ENCODE measurements around the gene TRIM62. TPM values are rescaled to one million over a fixed set of nuclear protein-coding genes. Genes with fewer than 3 reads are reported as not detected.

The TRIM62 gene
- polyA plus RNA-seq, 2 of the 4 experiments (the other 2 are of a cell fraction), result 0.79 to 1.5 TPM

- FAIRE-seq (no peak), ATAC-seq (peak in 1 of 2 experiments; percentile 48; a peak in 2 of 6 replicates), DNase-seq (ENCODE audit: low read depth in 1 of 2, low spot score in 1 of 2) (no peak)
- H3K4me3 ChIP-seq, result no peak overlapping the region
- H3K4me2 ChIP-seq, result no peak overlapping the region
- ChIA-PET POLR2A (no interaction called here), CTCF (interaction anchor here (1.4 to 2.3 kb wide), 2 partner anchors 17 to 41 kb away, joined by 3 to 6 read pairs; no protein-coding TSS in a partner anchor)
- WGBS (ENCODE audit: missing lambda C conversion rate), result 68% methylated on average over 9 of the region's 11 CpGs
- H3K27ac ChIP-seq, result no peak overlapping the region
- H3K4me1 ChIP-seq, result no peaks in the 10 kb centered on the region
- no peaks in the 10 kb centered on the region for H3K9me3 ChIP-seq
- TF ChIP-seq E2F6 (IDR thresholded peaks at IDR 0.05; ENCODE audit: borderline replicate concordance, low read depth) (no peak), NPAS2 (CRISPR knock-in tag; IDR thresholded peaks at IDR 0.05; ENCODE audit: borderline replicate concordance) (no peak), PHF8 (IDR thresholded peaks at IDR 0.05; ENCODE audit: borderline replicate concordance, low read depth) (no peak), NR3C1 (IDR thresholded peaks at IDR 0.05) (no peak), POLR2AphosphoS2 (conservative IDR thresholded peaks at IDR 0.05; ENCODE audit: low read length) (no peak), RARB (CRISPR knock-in tag; IDR thresholded peaks at IDR 0.05) (no peak), USF2 (IDR thresholded peaks at IDR 0.05) (no peak), ZFP36 (IDR thresholded peaks at IDR 0.05; ENCODE audit: borderline replicate concordance, partially characterized antibody) (no peak)
- TF ChIP-seq, protein P1, sequence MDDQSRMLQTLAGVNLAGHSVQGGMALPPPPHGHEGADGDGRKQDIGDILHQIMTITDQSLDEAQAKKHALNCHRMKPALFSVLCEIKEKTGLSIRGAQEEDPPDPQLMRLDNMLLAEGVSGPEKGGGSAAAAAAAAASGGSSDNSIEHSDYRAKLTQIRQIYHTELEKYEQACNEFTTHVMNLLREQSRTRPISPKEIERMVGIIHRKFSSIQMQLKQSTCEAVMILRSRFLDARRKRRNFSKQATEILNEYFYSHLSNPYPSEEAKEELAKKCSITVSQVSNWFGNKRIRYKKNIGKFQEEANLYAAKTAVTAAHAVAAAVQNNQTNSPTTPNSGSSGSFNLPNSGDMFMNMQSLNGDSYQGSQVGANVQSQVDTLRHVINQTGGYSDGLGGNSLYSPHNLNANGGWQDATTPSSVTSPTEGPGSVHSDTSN (IDR thresholded peaks at IDR 0.05), result no peak
- TF ChIP-seq, protein P2, sequence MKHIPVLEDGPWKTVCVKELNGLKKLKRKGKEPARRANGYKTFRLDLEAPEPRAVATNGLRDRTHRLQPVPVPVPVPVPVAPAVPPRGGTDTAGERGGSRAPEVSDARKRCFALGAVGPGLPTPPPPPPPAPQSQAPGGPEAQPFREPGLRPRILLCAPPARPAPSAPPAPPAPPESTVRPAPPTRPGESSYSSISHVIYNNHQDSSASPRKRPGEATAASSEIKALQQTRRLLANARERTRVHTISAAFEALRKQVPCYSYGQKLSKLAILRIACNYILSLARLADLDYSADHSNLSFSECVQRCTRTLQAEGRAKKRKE (CRISPR knock-in tag; IDR thresholded peaks at IDR 0.05; ENCODE audit: low read depth), result no peak
These were observed 13.1 kb downstream of the TRIM62 start for GRCh38 chr1:33168556-33169289.

- DNase-seq (ENCODE audit: low read depth in 1 of 2, low spot score in 1 of 2) (no peak), ATAC-seq (no peak), FAIRE-seq (no peak)
- CTCF ChIA-PET, result interaction anchor here (1.4 to 2.3 kb wide), 2 partner anchors 16 to 40 kb away, joined by 3 to 6 read pairs; no protein-coding TSS in a partner anchor
- Histone ChIP-seq H3K27ac (no peak overlapping the region), H3K4me2 (no peak overlapping the region), H3K9me3 (no peaks in the 10 kb centered on the region), H3K4me1 (no peaks in the 10 kb centered on the region), H3K4me3 (no peak overlapping the region)
- 60% methylated on average over 4 of the region's 4 CpGs for WGBS (ENCODE audit: missing lambda C conversion rate)
- TF ChIP-seq, protein P2 (CRISPR knock-in tag; IDR thresholded peaks at IDR 0.05; ENCODE audit: low read depth), result no peak
- no peak for TF ChIP-seq HOXB13 (CRISPR knock-in tag; IDR thresholded peaks at IDR 0.05; ENCODE audit: low read depth)
- no peak for TF ChIP-seq CHD2 (IDR thresholded peaks at IDR 0.05; ENCODE audit: low read length, partially characterized antibody)
- TF ChIP-seq NPAS2 (CRISPR knock-in tag; IDR thresholded peaks at IDR 0.05; ENCODE audit: borderline replicate concordance), result no peak
- no peak for TF ChIP-seq E2F6 (IDR thresholded peaks at IDR 0.05; ENCODE audit: borderline replicate concordance, low read depth)
- TF ChIP-seq JUN (IDR thresholded peaks at IDR 0.05), result no peak
- TF ChIP-seq SREBF2 (IDR thresholded peaks at IDR 0.05), result no peak
- TF ChIP-seq RCOR1 (IDR thresholded peaks at IDR 0.05; ENCODE audit: low read depth, low read length), result no peak
- no peak for TF ChIP-seq POLR2AphosphoS2 (conservative IDR thresholded peaks at IDR 0.05; ENCODE audit: low read length)
- no peak for TF ChIP-seq USF2 (IDR thresholded peaks at IDR 0.05)
- no peak for TF ChIP-seq NFE2L2 (conservative IDR thresholded peaks at IDR 0.05; ENCODE audit: low read length)
- TF ChIP-seq CTCF (IDR thresholded peaks at IDR 0.05), result no peak
- POLR2A ChIA-PET, result no interaction called here
These were observed 14.0 kb downstream of the TRIM62 start for GRCh38 chr1:33167650-33168447.

Measured in A549 (cell line).